NCI-H774 (cell line): ENCODE results near the gene TRIM40.
"Not testable (repeated sequence)": the region's sequence is repeated elsewhere in the genome, so short reads cannot be mapped to it uniquely, and the experiment has no call there.

Source experiments
- DNase-seq: peaks from one replicate; lab custom pipeline; 2025; lab: John Stamatoyannopoulos, UW

Gene TRIM40

GRCh38 chr6:30113841-30114240 lies 22.1 kb upstream of the TRIM40 start:
- no peak for DNase-seq

- DNase-seq: no peak
Observed at GRCh38 chr6:30116724-30117123, 19.2 kb upstream of the TRIM40 start.

- DNase-seq: not testable (repeated sequence)
Observed at GRCh38 chr6:30118691-30119090, 17.2 kb upstream of the TRIM40 start.

GRCh38 chr6:30121446-30122366 lies 14.2 kb upstream of the TRIM40 start:
- no peak for DNase-seq

GRCh38 chr6:30122515-30122914 lies 13.4 kb upstream of the TRIM40 start:
- no peak for DNase-seq

GRCh38 chr6:30127238-30128093 lies 8.5 kb upstream of the TRIM40 start:
- no peak for DNase-seq

GRCh38 chr6:30129265-30130178 lies 6.4 kb upstream of the TRIM40 start:
- no peak for DNase-seq

GRCh38 chr6:30130179-30130679 lies 5.7 kb upstream of the TRIM40 start:
- DNase-seq: no peak

- DNase-seq: peak; percentile 64
Observed at GRCh38 chr6:30130887-30131862, 4.8 kb upstream of the TRIM40 start.

GRCh38 chr6:30131947-30132497 lies 3.9 kb upstream of the TRIM40 start:
- no peak for DNase-seq

GRCh38 chr6:30135147-30135546 lies 793 bp upstream of the TRIM40 start:
- no peak for DNase-seq

- DNase-seq: no peak
Observed at GRCh38 chr6:30136570-30137286, 788 bp downstream of the TRIM40 start.

GRCh38 chr6:30140240-30140639 lies 4.3 kb downstream of the TRIM40 start:
- not testable (repeated sequence) for DNase-seq

- no peak for DNase-seq
Observed at GRCh38 chr6:30142665-30143064, 6.7 kb downstream of the TRIM40 start.

- DNase-seq: no peak
Observed at GRCh38 chr6:30143780-30144179, 7.8 kb downstream of the TRIM40 start.

- no peak for DNase-seq
Observed at GRCh38 chr6:30144811-30145210, 8.9 kb downstream of the TRIM40 start.

- no peak for DNase-seq
Observed at GRCh38 chr6:30145818-30146217, 9.9 kb downstream of the TRIM40 start.

- DNase-seq: no peak
Observed at GRCh38 chr6:30147096-30147495, 11.2 kb downstream of the TRIM40 start.

- no peak for DNase-seq
Observed at GRCh38 chr6:30149234-30149633, 13.3 kb downstream of the TRIM40 start.
